AG04450 (cell line): ENCODE results near the gene BCORL1. TPM values are rescaled to one million over a fixed set of nuclear protein-coding genes. Genes with fewer than 3 reads are reported as not detected.

Experiments used
- CTCF ChIA-PET: fragments of 300-600, 350-600 bp; formaldehyde crosslinking; extraction: SDS; loops from one replicate; lab custom pipeline; 2022; ENCODE audit warnings: antibody characterized with exemption, inconsistent platforms; lab: Charles Lee
- POLR2A ChIA-PET: fragments of 350-600 bp; formaldehyde crosslinking; extraction: SDS; loops from one replicate; lab custom pipeline; 2021; ENCODE audit warnings: antibody characterized with exemption, inconsistent platforms; lab: Yijun Ruan, JAX
- DNase-seq: peaks from one replicate; pipeline ENCODE4 v3.0.0-alpha.2; 2011; ENCODE audit warnings: low read depth, low spot score
- H3K27ac ChIP-seq: one replicate; pipeline ENCODE4 v1.5.1; 2012; ENCODE audit warnings: low read depth, low read length, control low read depth
- H3K27me3 ChIP-seq: one replicate; pipeline ENCODE4 v1.6.0; 2012; ENCODE audit warnings: low read length; ENCODE audit not compliant: control insufficient read depth, insufficient read depth
- H3K4me3 ChIP-seq: 2 replicates; pipeline ENCODE4 v1.5.1; 2011; ENCODE audit warnings: mild to moderate bottlenecking, low read depth, low read length, control low read depth
- H3K9me3 ChIP-seq: 2 replicates; pipeline ENCODE4 v1.5.1; 2012; ENCODE audit warnings: low read length; ENCODE audit not compliant: control insufficient read depth, insufficient read depth
- CTCF ChIP-seq: IDR thresholded peaks from 2 replicates; pipeline ENCODE4 v1.5.1; 2011; ENCODE audit warnings: low read depth, low read length, control low read depth, inconsistent platforms
- polyA plus RNA-seq: library from polyadenylated mRNA; depleted of rRNA; stranded (reverse); fragments of >200 nt; gene quantifications from 2 replicates; pipeline ENCODE4 v1.2.3, GENCODE V29; 2011

The BCORL1 gene
- polyA plus RNA-seq, 1 experiment = 1.0 TPM

DNA sequence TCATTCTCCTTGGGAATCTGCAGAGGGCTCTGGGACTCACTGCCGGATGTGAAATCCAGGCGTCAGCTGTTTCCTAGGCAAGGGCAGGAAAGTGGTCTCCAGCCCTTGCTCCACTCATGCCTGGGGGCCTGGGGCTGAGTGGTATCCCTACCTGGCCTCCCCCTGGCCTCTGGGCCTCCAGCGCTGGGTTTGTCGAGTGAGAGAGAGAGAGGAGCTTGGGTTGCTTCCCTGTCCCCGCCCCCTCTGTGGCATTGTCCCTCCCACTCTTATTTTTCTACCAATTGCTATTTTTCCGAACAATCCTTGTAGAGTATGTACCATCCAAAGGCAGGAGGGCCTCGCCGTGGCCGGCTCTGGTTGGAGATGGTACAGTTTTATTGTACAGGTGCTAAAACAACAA lies 74.8 kb downstream of the BCORL1 start:
- no peaks in the 10 kb centered on the region for H3K27me3 ChIP-seq
- TF ChIP-seq CTCF = no peak
- no peaks in the 10 kb centered on the region for H3K9me3 ChIP-seq
- H3K27ac ChIP-seq = no peak overlapping the region
- no peak overlapping the region for H3K4me3 ChIP-seq
- POLR2A ChIA-PET = no interaction called here
- CTCF ChIA-PET = interaction anchor here (1.1 kb wide), 1 partner anchor 132 kb away, joined by 3 read pairs; no protein-coding TSS in a partner anchor
- DNase-seq = no peak

- Histone ChIP-seq H3K27me3 (no peaks in the 10 kb centered on the region), H3K27ac (no peak overlapping the region), H3K4me3 (no peak overlapping the region), H3K9me3 (no peaks in the 10 kb centered on the region)
- POLR2A ChIA-PET = no interaction called here
- DNase-seq = no peak
- TF ChIP-seq CTCF = no peak
- CTCF ChIA-PET = interaction anchor here (1.1 to 3.5 kb wide), 2 partner anchors 30 to 133 kb away, joined by 3 to 143 read pairs; no protein-coding TSS in a partner anchor
Observed at GRCh38 chrX:130058652-130059051, 76.2 kb downstream of the BCORL1 start.

- no peaks in the 10 kb centered on the region for H3K9me3 ChIP-seq
- H3K27me3 ChIP-seq = no peaks in the 10 kb centered on the region
- ChIA-PET POLR2A (interaction anchor here (0.5 to 0.9 kb wide), 4 partner anchors 133 to 152 kb away, joined by 3 read pairs; no protein-coding TSS in a partner anchor), CTCF (interaction anchor here (0.5 to 3.5 kb wide), 65 partner anchors 9 to 463 kb away, joined by 3 to 143 read pairs (median 4); partner anchors contain the start of genes AIFM1 and UTP14A)
- peak overlapping the region; percentile 59 for H3K4me3 ChIP-seq
- no peak overlapping the region for H3K27ac ChIP-seq
- peak; percentile 69 for TF ChIP-seq CTCF
- DNase-seq = no peak
Observed at GRCh38 chrX:130060122-130061069, 78.0 kb downstream of the BCORL1 start.

GRCh38 chrX:130066975-130067615 lies 84.7 kb downstream of the BCORL1 start:
- no peak for DNase-seq
- ChIA-PET POLR2A (no interaction called here), CTCF (interaction anchor here (0.6 kb wide), 1 partner anchor 88 kb away, joined by 3 read pairs; no protein-coding TSS in a partner anchor)
- Histone ChIP-seq H3K27me3 (no peaks in the 10 kb centered on the region), H3K27ac (no peak overlapping the region), H3K9me3 (no peaks in the 10 kb centered on the region), H3K4me3 (no peak overlapping the region)
- no peak for TF ChIP-seq CTCF
